Stimulated activated CD4-positive, alpha-beta T cell treated with anti-CD3 and anti-CD28 coated beads, Interleukin-1b, Interleukin-23, amount 100 ng/mL, for 24 hours (primary cell): Measurements from ENCODE around the gene MMP2.

ENCODE experiments used
- DNase-seq, 4 experiments: peaks; one replicate each; pipeline ENCODE4 v3.0.0-alpha.2; 2020; ENCODE audit warnings: low read depth in 4 of 4, low spot score in 1 of 4

Gene MMP2

GRCh38 chr16:55491691-55492090 lies 12.7 kb downstream of the MMP2 start:
- DNase-seq, result no peak

GRCh38 chr16:55492756-55493380 lies 13.9 kb downstream of the MMP2 start:
- DNase-seq, result no peak

- DNase-seq, result no peak
These were observed 16.0 kb downstream of the MMP2 start for GRCh38 chr16:55494994-55495421.

- DNase-seq, result no peak
These were observed 16.8 kb downstream of the MMP2 start for GRCh38 chr16:55495616-55496289.

- DNase-seq, result no peak
These were observed 17.6 kb downstream of the MMP2 start for GRCh38 chr16:55496509-55497145.

- DNase-seq, result no peak
These were observed 18.6 kb downstream of the MMP2 start for GRCh38 chr16:55497558-55497957.

- no peak for DNase-seq
These were observed 19.1 kb downstream of the MMP2 start for GRCh38 chr16:55498101-55498500.

- no peak for DNase-seq
These were observed 20.3 kb downstream of the MMP2 start for GRCh38 chr16:55499281-55499680.

GRCh38 chr16:55499951-55500529 lies 21.0 kb downstream of the MMP2 start:
- peak in 1 of 4 experiments; percentile 1 for DNase-seq

GRCh38 chr16:55500530-55501011 lies 21.6 kb downstream of the MMP2 start:
- no peak for DNase-seq

GRCh38 chr16:55501549-55502322 lies 22.7 kb downstream of the MMP2 start:
- no peak for DNase-seq

GRCh38 chr16:55502801-55503366 lies 23.9 kb downstream of the MMP2 start:
- no peak for DNase-seq

GRCh38 chr16:55503726-55504550 lies 24.9 kb downstream of the MMP2 start:
- no peak for DNase-seq

- no peak for DNase-seq
These were observed 26.5 kb downstream of the MMP2 start for GRCh38 chr16:55505333-55506015.

GRCh38 chr16:55506083-55506482 lies 27.1 kb downstream of the MMP2 start:
- DNase-seq, result no peak

- no peak for DNase-seq
These were observed 27.7 kb downstream of the MMP2 start for GRCh38 chr16:55506708-55507107.

- no peak for DNase-seq
These were observed 29.4 kb downstream of the MMP2 start for GRCh38 chr16:55508271-55508921.
